Hematopoietic multipotent progenitor cell treated with erythropoietin and hydrocortisone succinate and interleukin-3 and kit ligand, for 4 days (in vitro differentiated cells): ENCODE results near the gene PER2.

Source experiments
- DNase-seq: peaks from one replicate; pipeline ENCODE4 v3.0.0-alpha.2; 2015

The PER2 gene

GRCh38 chr2:238242731-238243495 lies 45.5 kb downstream of the PER2 start:
- DNase-seq = no peak

GRCh38 chr2:238241970-238242369 lies 46.4 kb downstream of the PER2 start:
- no peak for DNase-seq

- DNase-seq = peak; percentile 67
Measured at GRCh38 chr2:238240757-238241711, 47.4 kb downstream of the PER2 start.

GRCh38 chr2:238239863-238240756 lies 48.3 kb downstream of the PER2 start, which contains the start of gene HES6:
Gene HES6, minus strand, starts transcription at chr2:238240038. Its CDS starts 133 bp downstream, at chr2:238239905.
- peak; percentile 96 for DNase-seq

GRCh38 chr2:238239543-238239862 lies 48.9 kb downstream of the PER2 start:
- DNase-seq = peak; percentile 62

GRCh38 chr2:238238766-238239542 lies 49.5 kb downstream of the PER2 start:
- DNase-seq = peak; percentile 77

GRCh38 chr2:238238311-238238765 lies 50.1 kb downstream of the PER2 start:
- DNase-seq = no peak

- peak; percentile 58 for DNase-seq
Measured at GRCh38 chr2:238237431-238238135, 50.8 kb downstream of the PER2 start.

GRCh38 chr2:238236571-238236970 lies 51.8 kb downstream of the PER2 start:
- DNase-seq = no peak

GRCh38 chr2:238235856-238236255 lies 52.6 kb downstream of the PER2 start:
- DNase-seq = no peak

- DNase-seq = peak; percentile 53
Measured at GRCh38 chr2:238235331-238235732, 53.1 kb downstream of the PER2 start.

- DNase-seq = no peak
Measured at GRCh38 chr2:238233625-238234024, 54.8 kb downstream of the PER2 start.

GRCh38 chr2:238231809-238232208 lies 56.6 kb downstream of the PER2 start:
- DNase-seq = no peak

GRCh38 chr2:238231251-238231793 lies 57.1 kb downstream of the PER2 start:
- DNase-seq = peak; percentile 91

- no peak for DNase-seq
Measured at GRCh38 chr2:238230699-238231098, 57.7 kb downstream of the PER2 start.

GRCh38 chr2:238228700-238229099 lies 59.7 kb downstream of the PER2 start:
- DNase-seq = no peak

- DNase-seq = no peak
Measured at GRCh38 chr2:238227587-238228032, 60.8 kb downstream of the PER2 start.

- no peak for DNase-seq
Measured at GRCh38 chr2:238226698-238227586, 61.5 kb downstream of the PER2 start.

- peak; percentile 72 for DNase-seq
Measured at GRCh38 chr2:238225911-238226697, 62.3 kb downstream of the PER2 start.
